Fibroblast of lung (primary cell): ENCODE measurements around the gene GRM4.

Experiments
- EZH2 ChIP-seq: IDR thresholded peaks from 2 replicates; pipeline ENCODE4 v1.5.1; 2012; ENCODE audit warnings: low read length, control low read depth, mild to moderate bottlenecking; ENCODE audit errors: missing control alignments
- TF ChIP-seq, protein P1 (sequence below), 2 donors: IDR thresholded peaks in 1 of 2; conservative IDR thresholded peaks in 1 of 2; 1 replicate in 1 of 2; 2 replicates in 1 of 2; pipeline ENCODE4 v1.5.1; 2011 to 2012; ENCODE audit warnings: low read length in 2 of 2, control low read depth in 1 of 2, inconsistent platforms in 1 of 2, low read depth in 1 of 2, mild to moderate bottlenecking in 1 of 2

DNA sequence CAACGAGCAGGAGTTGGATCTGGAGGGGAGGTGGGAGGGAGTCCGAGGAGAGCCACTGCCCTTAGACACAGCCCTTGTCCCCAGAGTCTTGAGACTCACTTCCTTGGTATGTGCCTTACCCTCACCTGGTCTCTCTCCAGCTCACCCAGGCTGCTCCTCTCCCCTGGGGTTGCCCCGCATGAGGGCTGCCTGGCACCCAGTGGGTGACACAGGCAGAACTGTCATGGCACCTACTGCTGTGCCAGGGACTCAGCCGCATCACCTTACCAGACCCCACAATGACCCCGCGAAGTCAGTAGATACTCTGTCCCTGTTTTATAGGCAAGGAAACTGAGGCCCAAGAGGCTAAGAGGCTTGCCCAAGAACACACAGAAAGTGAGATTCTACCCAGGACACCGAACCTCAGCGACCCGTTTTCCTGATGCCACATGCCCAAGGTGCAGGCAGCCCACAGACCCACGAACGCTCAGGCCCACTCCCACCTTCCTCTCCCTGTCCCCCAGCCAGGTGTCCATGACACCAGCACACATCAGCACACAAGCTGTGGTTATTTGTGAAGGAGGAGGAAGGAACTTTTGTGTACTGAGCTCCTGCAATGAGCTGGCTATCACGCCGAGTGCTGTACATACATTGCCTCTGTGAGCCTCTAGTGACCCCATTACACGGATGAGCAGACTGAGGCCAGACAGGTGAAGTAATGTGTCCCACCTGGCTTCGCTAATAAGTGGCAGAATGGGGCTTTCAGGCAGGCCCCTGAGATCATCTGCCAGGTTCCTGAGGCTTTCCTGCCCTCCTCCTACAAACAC, 168.1 kb downstream of the GRM4 start:
- TF ChIP-seq, protein P1, sequence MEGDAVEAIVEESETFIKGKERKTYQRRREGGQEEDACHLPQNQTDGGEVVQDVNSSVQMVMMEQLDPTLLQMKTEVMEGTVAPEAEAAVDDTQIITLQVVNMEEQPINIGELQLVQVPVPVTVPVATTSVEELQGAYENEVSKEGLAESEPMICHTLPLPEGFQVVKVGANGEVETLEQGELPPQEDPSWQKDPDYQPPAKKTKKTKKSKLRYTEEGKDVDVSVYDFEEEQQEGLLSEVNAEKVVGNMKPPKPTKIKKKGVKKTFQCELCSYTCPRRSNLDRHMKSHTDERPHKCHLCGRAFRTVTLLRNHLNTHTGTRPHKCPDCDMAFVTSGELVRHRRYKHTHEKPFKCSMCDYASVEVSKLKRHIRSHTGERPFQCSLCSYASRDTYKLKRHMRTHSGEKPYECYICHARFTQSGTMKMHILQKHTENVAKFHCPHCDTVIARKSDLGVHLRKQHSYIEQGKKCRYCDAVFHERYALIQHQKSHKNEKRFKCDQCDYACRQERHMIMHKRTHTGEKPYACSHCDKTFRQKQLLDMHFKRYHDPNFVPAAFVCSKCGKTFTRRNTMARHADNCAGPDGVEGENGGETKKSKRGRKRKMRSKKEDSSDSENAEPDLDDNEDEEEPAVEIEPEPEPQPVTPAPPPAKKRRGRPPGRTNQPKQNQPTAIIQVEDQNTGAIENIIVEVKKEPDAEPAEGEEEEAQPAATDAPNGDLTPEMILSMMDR (conservative IDR thresholded peaks at IDR 0.05 in 1 of 2, IDR thresholded peaks at IDR 0.05 in 1 of 2; ENCODE audit: low read depth in 1 of 2, low read length in 2 of 2): no peak
- no peak for TF ChIP-seq EZH2
